GM13976 (cell line): ENCODE results near the gene PGAP6.

Source experiments
- DNase-seq: peaks from one replicate; pipeline ENCODE4 v3.0.0; 2012; ENCODE audit warnings: low spot score
- CTCF ChIP-seq: IDR thresholded peaks from 2 replicates; pipeline ENCODE4 v1.5.1; 2012; ENCODE audit warnings: borderline replicate concordance, mild to moderate bottlenecking; ENCODE audit not compliant: insufficient read depth; ENCODE audit errors: extremely low read depth, missing control alignments, control extremely low read depth
- in situ Hi-C: fragments of 300-500 bp; cut with MboI; formaldehyde crosslinking; loops from one replicate; pipeline ENCODE4 v1.12.0; 2022; ENCODE audit warnings: low sequenced_read_pairs, mixed read lengths, inconsistent platforms; ENCODE audit not compliant: unreplicated experiment

Gene PGAP6

GRCh38 chr16:369275-369865, 12.4 kb downstream of the PGAP6 start:
- in situ Hi-C loops = no loop called here
- no peak for TF ChIP-seq CTCF
- no peak for DNase-seq

DNA sequence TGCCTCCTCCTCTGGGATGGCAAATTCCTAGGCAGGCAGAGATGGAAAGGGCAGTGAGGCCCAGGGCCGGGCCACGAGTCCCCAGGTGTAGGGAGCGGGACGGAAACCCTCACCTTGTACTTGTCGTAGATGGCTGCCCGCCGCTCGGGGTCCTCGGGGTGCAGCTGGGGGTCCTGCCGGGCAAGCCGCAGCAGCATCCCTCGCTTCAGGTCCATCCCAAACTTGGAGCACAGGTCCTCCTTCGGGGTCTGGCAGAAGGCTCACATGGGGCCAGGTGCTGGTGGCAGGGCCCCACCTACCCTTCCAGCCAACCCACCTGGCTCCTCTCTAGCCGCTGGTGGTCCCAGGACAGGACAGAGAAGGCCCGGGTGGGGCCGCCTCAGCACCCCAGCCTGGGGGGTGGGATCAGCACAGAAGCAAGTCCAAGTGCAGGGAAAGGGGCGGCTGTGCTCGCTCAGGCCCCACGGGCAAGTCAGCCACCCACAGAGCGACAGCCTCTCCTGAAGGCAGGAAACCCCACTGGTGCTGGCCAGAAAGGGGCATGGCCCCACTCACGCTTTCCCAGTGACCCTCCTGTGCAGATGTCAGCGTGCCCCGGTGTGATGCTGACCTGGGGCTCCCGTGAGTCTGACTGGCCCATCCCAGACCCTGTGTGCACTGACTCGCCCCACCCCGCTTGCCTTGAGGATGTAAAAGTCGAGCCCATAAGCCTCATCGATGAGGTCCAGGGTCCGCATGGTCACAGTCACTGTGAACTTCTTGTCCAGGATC, 13.2 kb downstream of the PGAP6 start:
- in situ Hi-C loops = no loop called here
- TF ChIP-seq CTCF = no peak

DNA sequence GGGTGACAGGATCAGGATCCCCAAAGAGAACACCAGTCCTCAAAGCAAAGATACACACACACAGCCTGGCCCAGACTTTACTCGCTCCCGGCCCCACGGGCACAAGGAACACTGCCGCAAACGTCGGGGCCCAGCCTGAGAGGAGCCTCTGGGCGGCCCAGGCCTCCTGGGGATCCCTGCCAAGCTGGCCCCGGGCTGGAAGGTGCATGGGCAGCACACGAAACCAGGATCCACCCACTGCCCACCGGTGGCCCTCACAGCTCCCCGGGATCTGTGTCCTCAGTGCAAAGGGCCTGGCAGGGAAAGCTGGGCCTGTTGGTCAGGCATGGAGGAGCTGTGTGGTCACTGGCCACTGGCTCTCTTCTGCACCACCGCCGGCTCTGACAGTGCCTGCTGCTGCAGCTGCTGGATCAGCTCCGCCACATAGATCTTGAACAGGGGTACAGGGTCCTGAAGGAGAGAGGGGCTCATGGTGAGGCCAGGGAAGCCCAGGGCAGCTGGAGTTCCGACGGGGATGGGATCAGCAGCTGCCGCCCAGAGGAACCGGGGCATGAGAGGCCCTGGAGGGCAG, 14.4 kb downstream of the PGAP6 start:
- no peak for TF ChIP-seq CTCF
- in situ Hi-C loops = no loop called here
- DNase-seq = no peak

More for the DNA sequence above, 13.2 kb downstream of the PGAP6 start:
- DNase-seq = no peak

GRCh38 chr16:366476-366875, 15.3 kb downstream of the PGAP6 start:
- in situ Hi-C loops = no loop called here

GRCh38 chr16:364595-365491, 16.9 kb downstream of the PGAP6 start:
- in situ Hi-C loops = no loop called here

More at GRCh38 chr16:366476-366875, 15.3 kb downstream of the PGAP6 start:
- TF ChIP-seq CTCF = no peak
- no peak for DNase-seq

More at GRCh38 chr16:364595-365491, 16.9 kb downstream of the PGAP6 start:
- DNase-seq = no peak
- no peak for TF ChIP-seq CTCF
